ENCODE data around the gene SLC25A41. TPM values are rescaled to one million over a fixed set of nuclear protein-coding genes. Genes with fewer than 3 reads are reported as not detected.

SLC25A41 gene
- 0.41 TPM for polyA plus RNA-seq (ENCODE audit: insufficient read length)

- no peak for DNase-seq
Observed at GRCh38 chr19:6433663-6434062, at the start of gene SLC25A41. TSS of gene SLC25A41 (minus strand) at chr19:6433763. CDS start at chr19:6433693, 70 bp downstream.

- no peak for DNase-seq
Observed at GRCh38 chr19:6483235-6483634, 49.7 kb upstream of the SLC25A41 start.

GRCh38 chr19:6482343-6482686 is 48.8 kb upstream of the SLC25A41 start:
- no peak for DNase-seq

- no peak for DNase-seq
Observed at GRCh38 chr19:6481541-6482342, 48.2 kb upstream of the SLC25A41 start, which contains the start of gene DENND1C. TSS of gene DENND1C (minus strand) at chr19:6481787. CDS start at chr19:6481695, 92 bp downstream.

GRCh38 chr19:6480848-6481415 is 47.4 kb upstream of the SLC25A41 start:
- DNase-seq = no peak

GRCh38 chr19:6479836-6480398 is 46.4 kb upstream of the SLC25A41 start:
- no peak for DNase-seq

- DNase-seq = no peak
Observed at GRCh38 chr19:6478815-6479214, 45.3 kb upstream of the SLC25A41 start.

GRCh38 chr19:6476896-6477431 is 43.4 kb upstream of the SLC25A41 start:
- no peak for DNase-seq

- no peak for DNase-seq
Observed at GRCh38 chr19:6476155-6476895, 42.8 kb upstream of the SLC25A41 start.

- no peak for DNase-seq
Observed at GRCh38 chr19:6475321-6476108, 42.0 kb upstream of the SLC25A41 start.

GRCh38 chr19:6473647-6474046 is 40.1 kb upstream of the SLC25A41 start:
- DNase-seq = no peak

GRCh38 chr19:6472713-6473112 is 39.1 kb upstream of the SLC25A41 start:
- DNase-seq = no peak

GRCh38 chr19:6471076-6471475 is 37.5 kb upstream of the SLC25A41 start:
- DNase-seq = no peak

- DNase-seq = no peak
Observed at GRCh38 chr19:6470173-6470572, 36.6 kb upstream of the SLC25A41 start.

- no peak for DNase-seq
Observed at GRCh38 chr19:6467384-6467783, 33.8 kb upstream of the SLC25A41 start.

GRCh38 chr19:6466526-6467248 is 33.1 kb upstream of the SLC25A41 start:
- DNase-seq = no peak

GRCh38 chr19:6465663-6466062 is 32.1 kb upstream of the SLC25A41 start:
- no peak for DNase-seq

- no peak for DNase-seq
Observed at GRCh38 chr19:6465006-6465405, 31.4 kb upstream of the SLC25A41 start.

GRCh38 chr19:6464070-6464873 is 30.7 kb upstream of the SLC25A41 start, which contains the start of gene CRB3:
TSS of gene CRB3 (plus strand) at chr19:6464271. CDS start at chr19:6464702, 431 bp downstream.
- no peak for DNase-seq

Data from hindlimb muscle (tissue), 1 donor.